Karpas-422 (cell line): Measurements from ENCODE around the gene ATP5MK. TPM values are rescaled to one million over a fixed set of nuclear protein-coding genes. Genes with fewer than 3 reads are reported as not detected.

Experiments used
- DNase-seq: peaks from one replicate; pipeline ENCODE4 v3.0.0-alpha.2; 2015
- H2AFZ ChIP-seq: fragments of 200-600 bp; sonication (generic); 2 replicates; pipeline ENCODE4 v1.6.1; 2014; ENCODE audit warnings: antibody characterized with exemption, low read length, mixed read lengths
- H3K27ac ChIP-seq: fragments of 200-600 bp; sonication (generic); 2 replicates; pipeline ENCODE4 v1.5.1; 2014; ENCODE audit warnings: mild to moderate bottlenecking, low read length, moderate library complexity
- H3K27me3 ChIP-seq: fragments of 200-600 bp; sonication (generic); 2 replicates; pipeline ENCODE4 v1.6.1; 2014; ENCODE audit warnings: low read length, mixed read lengths
- H3K36me3 ChIP-seq: fragments of 200-600 bp; sonication (generic); 2 replicates; pipeline ENCODE4 v1.6.1; 2014; ENCODE audit warnings: low read length, mixed read lengths; ENCODE audit not compliant: insufficient read depth
- H3K4me1 ChIP-seq: fragments of 200-600 bp; sonication (generic); 2 replicates; pipeline ENCODE4 v1.6.1; 2014; ENCODE audit warnings: mild to moderate bottlenecking, low read length, mixed read lengths
- H3K4me2 ChIP-seq: fragments of 200-600 bp; sonication (generic); 2 replicates; pipeline ENCODE4 v1.6.1; 2014; ENCODE audit warnings: low read length, low read depth, mild to moderate bottlenecking; ENCODE audit not compliant: poor library complexity, severe bottlenecking
- H3K4me3 ChIP-seq: fragments of 200-600 bp; sonication (generic); 2 replicates; pipeline ENCODE4 v1.5.1; 2014; ENCODE audit warnings: mild to moderate bottlenecking, antibody characterized with exemption, low read length, mixed read lengths
- H3K79me2 ChIP-seq: fragments of 200-600 bp; sonication (generic); 2 replicates; pipeline ENCODE4 v1.6.1; 2014; ENCODE audit warnings: mild to moderate bottlenecking, low read length, mixed read lengths
- H3K9ac ChIP-seq: fragments of 200-600 bp; sonication (generic); 2 replicates; pipeline ENCODE4 v1.6.0; 2014; ENCODE audit warnings: low read length
- H3K9me2 ChIP-seq: fragments of 200-600 bp; sonication (generic), shearing (Covaris generic); replicated peaks from 2 replicates; pipeline ENCODE4 v1.6.0; 2014; ENCODE audit warnings: mild to moderate bottlenecking, low read length, moderate library complexity; ENCODE audit not compliant: insufficient read depth
- H3K9me3 ChIP-seq: fragments of 300-700, 200-600 bp; sonication (generic); 2 replicates; pipeline ENCODE4 v1.6.1; 2014; ENCODE audit warnings: low read length, mixed read lengths
- H4K20me1 ChIP-seq: fragments of 200-600 bp; sonication (generic); 2 replicates; pipeline ENCODE4 v1.6.1; 2014; ENCODE audit warnings: mild to moderate bottlenecking, antibody characterized with exemption, low read length, low read depth; ENCODE audit not compliant: insufficient read depth
- total RNA-seq: library from RNA; depleted of rRNA; stranded (reverse); fragments of >200 nt; shearing (Covaris generic); gene quantifications from 2 replicates; pipeline ENCODE4 v1.2.3, GENCODE V29; 2014; ENCODE audit warnings: low replicate concordance

The ATP5MK gene
- total RNA-seq, 1 experiment from 2014 or later, result 315 TPM

GRCh38 chr10:103439776-103440175, 43.5 kb upstream of the ATP5MK start:
- no peak for DNase-seq
- no peak overlapping the region for H3K4me3 ChIP-seq
- H4K20me1 ChIP-seq, result no peaks in the 10 kb centered on the region
- no peaks in the 10 kb centered on the region for H3K27me3 ChIP-seq
- H3K9me2 ChIP-seq, result no peaks in the 10 kb centered on the region
- no peak overlapping the region for H2AFZ ChIP-seq
- peaks cover 41% of the 10 kb centered on the region; the same call in 1 of the 2 replicates for H3K36me3 ChIP-seq
- H3K27ac ChIP-seq, result no peak overlapping the region
- H3K9ac ChIP-seq, result no peak overlapping the region
- no peaks in the 10 kb centered on the region for H3K79me2 ChIP-seq
- no peaks in the 10 kb centered on the region for H3K9me3 ChIP-seq
- H3K4me2 ChIP-seq, result no peak overlapping the region
- H3K4me1 ChIP-seq, result no peaks in the 10 kb centered on the region

- Histone ChIP-seq H4K20me1 (no peaks in the 10 kb centered on the region), H3K9me2 (no peaks in the 10 kb centered on the region), H3K27ac (no peak overlapping the region), H3K4me1 (no peaks in the 10 kb centered on the region), H3K4me2 (no peak overlapping the region), H3K79me2 (peaks cover 4% of the 10 kb centered on the region; the same call in 1 of the 2 replicates), H2AFZ (no peak overlapping the region), H3K9ac (no peak overlapping the region), H3K36me3 (peaks cover 66% of the 10 kb centered on the region), H3K9me3 (no peaks in the 10 kb centered on the region), H3K4me3 (no peak overlapping the region), H3K27me3 (no peaks in the 10 kb centered on the region)
- no peak for DNase-seq
These were observed 37.6 kb upstream of the ATP5MK start for GRCh38 chr10:103433858-103434257.

- no peaks in the 10 kb centered on the region for H3K27me3 ChIP-seq
- H3K36me3 ChIP-seq, result peaks cover 68% of the 10 kb centered on the region
- no peak overlapping the region for H3K4me3 ChIP-seq
- no peak overlapping the region for H3K9ac ChIP-seq
- no peak overlapping the region for H3K4me2 ChIP-seq
- H3K9me3 ChIP-seq, result no peaks in the 10 kb centered on the region
- no peak overlapping the region for H3K27ac ChIP-seq
- peaks cover 4% of the 10 kb centered on the region; the same call in 1 of the 2 replicates for H3K79me2 ChIP-seq
- H3K9me2 ChIP-seq, result no peaks in the 10 kb centered on the region
- no peak overlapping the region for H2AFZ ChIP-seq
- H3K4me1 ChIP-seq, result no peaks in the 10 kb centered on the region
- no peak for DNase-seq
- no peaks in the 10 kb centered on the region for H4K20me1 ChIP-seq
These were observed 35.6 kb upstream of the ATP5MK start for GRCh38 chr10:103431902-103432301.

DNA sequence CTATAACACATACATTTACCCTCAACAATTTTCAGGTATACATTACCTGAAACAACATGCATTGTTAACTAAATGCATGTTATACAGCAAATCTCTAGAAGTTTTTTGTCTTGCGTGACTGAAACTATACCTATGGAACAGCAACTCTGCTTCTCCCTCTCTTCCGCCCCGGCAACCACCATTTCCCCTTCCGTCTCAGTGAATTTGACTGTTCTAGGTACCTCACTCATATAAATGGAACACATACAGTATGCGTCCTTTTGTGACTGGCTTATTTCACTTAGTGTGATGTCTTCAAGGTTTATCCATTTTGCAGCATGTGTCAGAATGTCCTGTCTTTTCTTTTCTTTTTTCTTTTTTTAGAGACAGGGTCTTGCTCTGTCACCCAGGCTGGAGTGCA, 33.4 kb upstream of the ATP5MK start:
- H3K36me3 ChIP-seq, result peaks cover 71% of the 10 kb centered on the region
- H3K4me3 ChIP-seq, result no peak overlapping the region
- H4K20me1 ChIP-seq, result 0 out of 2 replicates have a peak, but pooled peaks cover 4% of the 10 kb centered on the region
- H3K9me3 ChIP-seq, result no peaks in the 10 kb centered on the region
- no peaks in the 10 kb centered on the region for H3K9me2 ChIP-seq
- no peak overlapping the region for H3K9ac ChIP-seq
- DNase-seq, result no peak
- H3K27me3 ChIP-seq, result no peaks in the 10 kb centered on the region
- H3K4me1 ChIP-seq, result no peaks in the 10 kb centered on the region
- no peak overlapping the region for H3K27ac ChIP-seq
- H2AFZ ChIP-seq, result no peak overlapping the region
- H3K4me2 ChIP-seq, result no peak overlapping the region
- peaks cover 9% of the 10 kb centered on the region; the same call in 1 of the 2 replicates for H3K79me2 ChIP-seq

- H3K9ac ChIP-seq, result no peak overlapping the region
- DNase-seq, result no peak
- H3K27me3 ChIP-seq, result no peaks in the 10 kb centered on the region
- H3K36me3 ChIP-seq, result peaks cover 74% of the 10 kb centered on the region
- H3K9me3 ChIP-seq, result no peaks in the 10 kb centered on the region
- peaks cover 13% of the 10 kb centered on the region for H3K79me2 ChIP-seq
- no peak overlapping the region for H3K4me3 ChIP-seq
- no peaks in the 10 kb centered on the region for H3K9me2 ChIP-seq
- H4K20me1 ChIP-seq, result 0 out of 2 replicates have a peak, but pooled peaks cover 4% of the 10 kb centered on the region
- no peak overlapping the region for H2AFZ ChIP-seq
- no peak overlapping the region for H3K4me2 ChIP-seq
- no peak overlapping the region for H3K27ac ChIP-seq
- no peaks in the 10 kb centered on the region for H3K4me1 ChIP-seq
These were observed 32.8 kb upstream of the ATP5MK start for GRCh38 chr10:103428989-103429643.

DNA sequence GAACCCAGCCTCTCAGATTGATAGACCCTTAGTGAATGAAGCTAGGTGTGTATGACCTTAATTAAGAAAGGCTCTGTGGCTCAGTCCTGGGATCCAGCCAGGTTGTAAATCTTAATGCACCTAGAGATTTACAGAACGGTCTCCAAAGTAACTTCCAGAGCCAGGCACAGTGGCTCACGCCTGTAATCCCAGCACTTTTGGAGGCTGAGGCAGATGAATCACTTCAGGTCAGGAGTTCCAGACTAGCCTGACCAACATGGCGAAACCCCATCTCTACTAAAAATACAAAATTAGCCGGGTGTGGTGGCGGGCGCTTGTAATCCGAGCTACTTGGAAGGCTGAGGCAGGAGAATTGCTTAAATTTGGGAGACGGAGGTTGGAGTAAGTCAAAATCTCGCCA, 31.6 kb upstream of the ATP5MK start:
- H4K20me1 ChIP-seq, result 0 out of 2 replicates have a peak, but pooled peaks cover 4% of the 10 kb centered on the region
- DNase-seq, result no peak
- H3K4me3 ChIP-seq, result no peak overlapping the region
- no peaks in the 10 kb centered on the region for H3K9me2 ChIP-seq
- H3K36me3 ChIP-seq, result peaks cover 78% of the 10 kb centered on the region
- peaks cover 15% of the 10 kb centered on the region for H3K79me2 ChIP-seq
- H3K9ac ChIP-seq, result no peak overlapping the region
- no peaks in the 10 kb centered on the region for H3K9me3 ChIP-seq
- H3K4me1 ChIP-seq, result no peaks in the 10 kb centered on the region
- H2AFZ ChIP-seq, result no peak overlapping the region
- no peaks in the 10 kb centered on the region for H3K27me3 ChIP-seq
- H3K4me2 ChIP-seq, result no peak overlapping the region
- H3K27ac ChIP-seq, result no peak overlapping the region

- H3K27me3 ChIP-seq, result no peaks in the 10 kb centered on the region
- no peak overlapping the region for H3K9ac ChIP-seq
- no peaks in the 10 kb centered on the region for H3K9me3 ChIP-seq
- H3K36me3 ChIP-seq, result peaks cover 64% of the 10 kb centered on the region
- 0 out of 2 replicates have a peak, but pooled peaks cover 4% of the 10 kb centered on the region for H4K20me1 ChIP-seq
- no peak overlapping the region for H3K4me3 ChIP-seq
- no peaks in the 10 kb centered on the region for H3K9me2 ChIP-seq
- peaks cover 17% of the 10 kb centered on the region for H3K79me2 ChIP-seq
- no peak for DNase-seq
- H2AFZ ChIP-seq, result no peak overlapping the region
- no peaks in the 10 kb centered on the region for H3K4me1 ChIP-seq
- no peak overlapping the region for H3K4me2 ChIP-seq
- no peak overlapping the region for H3K27ac ChIP-seq
These were observed 27.5 kb upstream of the ATP5MK start for GRCh38 chr10:103423748-103424147.

DNA sequence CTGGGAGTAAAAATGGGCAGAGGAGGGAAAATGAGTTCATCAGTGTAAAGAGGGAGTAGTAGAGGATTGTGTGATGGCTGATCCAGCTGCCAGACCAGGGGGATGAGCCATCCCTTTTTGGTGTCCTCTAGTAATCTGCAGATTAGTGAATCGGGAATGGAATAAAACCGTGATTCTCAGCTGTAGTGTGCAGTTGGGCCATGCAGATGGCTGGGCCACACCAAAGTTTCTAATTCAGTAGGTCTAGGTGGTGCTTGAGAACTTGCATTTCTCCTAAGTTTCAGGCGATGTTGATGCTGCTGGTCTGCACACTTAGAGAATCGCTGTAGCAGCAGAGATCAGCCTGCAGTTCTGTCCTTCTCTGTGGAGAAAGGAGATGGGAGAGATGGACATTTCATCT, 22.8 kb upstream of the ATP5MK start:
- H3K27ac ChIP-seq, result no peak overlapping the region
- H2AFZ ChIP-seq, result no peak overlapping the region
- H3K9ac ChIP-seq, result no peak overlapping the region
- no peaks in the 10 kb centered on the region for H3K9me2 ChIP-seq
- H3K4me3 ChIP-seq, result no peak overlapping the region
- H3K4me1 ChIP-seq, result no peaks in the 10 kb centered on the region
- no peaks in the 10 kb centered on the region for H3K9me3 ChIP-seq
- no peak for DNase-seq
- H3K4me2 ChIP-seq, result no peak overlapping the region
- H3K36me3 ChIP-seq, result peaks cover 69% of the 10 kb centered on the region
- no peaks in the 10 kb centered on the region for H4K20me1 ChIP-seq
- H3K79me2 ChIP-seq, result peaks cover 8% of the 10 kb centered on the region; the same call in 1 of the 2 replicates
- no peaks in the 10 kb centered on the region for H3K27me3 ChIP-seq
